HG03196 (cell line): ENCODE data around the gene GLIS1.
"Not testable (repeated sequence)": the region's sequence is repeated elsewhere in the genome, so short reads cannot be mapped to it uniquely, and the experiment has no call there.

ENCODE experiments used
- ATAC-seq: cut with Tn5 transposase; IDR thresholded peaks from one replicate; pipeline ENCODE4 v1.9.1; 2021; ENCODE audit not compliant: unreplicated experiment

Gene GLIS1

GRCh38 chr1:53567851-53568250 is 171.1 kb downstream of the GLIS1 start:
- ATAC-seq: no peak

DNA sequence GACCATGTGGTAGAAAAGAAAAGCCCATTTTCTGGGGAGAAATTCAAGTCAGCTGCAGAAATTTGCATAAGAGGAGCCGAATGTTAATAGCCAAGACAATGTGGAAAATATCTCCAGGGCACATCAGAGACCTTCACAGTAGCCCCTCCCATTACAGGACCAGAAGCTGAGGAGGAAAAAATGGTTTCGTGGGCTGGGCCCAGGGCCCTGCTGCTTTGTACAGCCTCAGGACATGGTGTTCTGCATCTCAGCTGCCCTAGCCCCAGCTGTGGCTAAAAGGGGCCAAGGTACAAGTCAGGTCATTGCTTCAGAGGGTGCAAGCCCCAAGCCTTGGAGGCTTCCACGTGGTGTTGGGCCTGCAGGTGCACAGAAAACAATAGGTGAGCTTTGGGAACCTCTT is 171.5 kb downstream of the GLIS1 start:
- ATAC-seq: no peak

DNA sequence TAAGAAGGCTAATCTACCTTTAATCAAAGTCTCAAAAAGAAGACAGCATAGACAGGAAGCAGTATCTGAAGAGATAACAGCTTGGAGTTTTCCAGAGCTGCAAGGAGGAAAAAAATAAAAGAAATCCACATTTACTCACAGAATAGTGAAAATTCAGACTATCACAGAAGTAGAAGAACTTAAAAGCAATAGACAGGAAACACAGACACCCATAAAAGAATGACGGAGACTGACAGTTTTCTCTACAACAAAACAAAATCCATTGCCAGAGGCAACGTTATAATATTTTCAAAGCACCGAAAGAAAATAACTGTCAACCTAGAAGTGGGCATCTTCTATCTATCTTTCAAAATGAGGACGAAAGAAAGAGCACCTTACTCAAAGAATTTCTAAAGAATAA is 175.4 kb downstream of the GLIS1 start:
- ATAC-seq: no peak

GRCh38 chr1:53562981-53563379 is 176.0 kb downstream of the GLIS1 start:
- ATAC-seq: no peak

GRCh38 chr1:53562291-53562980 is 176.5 kb downstream of the GLIS1 start:
- no peak for ATAC-seq

DNA sequence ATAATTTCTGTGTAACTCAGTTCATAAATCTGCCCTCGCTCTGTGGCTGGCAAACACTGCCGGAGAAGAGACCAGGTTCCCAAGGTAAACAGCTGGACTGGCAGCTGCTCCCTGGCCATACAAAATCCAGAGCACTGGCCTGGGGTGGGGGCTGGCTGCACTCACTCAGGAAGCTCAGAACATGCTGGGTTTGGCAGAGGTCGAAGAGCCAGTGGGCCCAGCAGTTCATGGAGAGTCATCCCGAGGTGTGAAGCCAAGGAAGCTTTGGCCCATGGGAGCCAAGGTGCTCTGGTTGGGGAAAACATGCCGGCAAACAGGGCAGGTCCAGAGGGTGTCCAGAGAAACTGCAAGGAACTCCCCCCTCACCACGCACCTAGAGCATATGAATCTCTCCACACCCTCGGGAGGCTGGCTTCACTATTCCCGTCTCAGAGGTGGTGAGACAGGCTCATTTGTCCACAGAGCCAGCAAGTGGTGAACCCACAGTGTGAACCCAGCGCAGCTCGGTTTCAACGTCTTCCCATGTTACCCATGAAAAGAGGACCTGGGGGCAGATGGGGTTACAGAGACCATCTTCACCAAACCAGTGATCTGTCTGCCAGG is 177.4 kb downstream of the GLIS1 start:
- ATAC-seq: no peak

- ATAC-seq: no peak
Observed at GRCh38 chr1:53560581-53561502, 178.1 kb downstream of the GLIS1 start.

GRCh38 chr1:53559854-53560580 is 178.9 kb downstream of the GLIS1 start:
- ATAC-seq: no peak

DNA sequence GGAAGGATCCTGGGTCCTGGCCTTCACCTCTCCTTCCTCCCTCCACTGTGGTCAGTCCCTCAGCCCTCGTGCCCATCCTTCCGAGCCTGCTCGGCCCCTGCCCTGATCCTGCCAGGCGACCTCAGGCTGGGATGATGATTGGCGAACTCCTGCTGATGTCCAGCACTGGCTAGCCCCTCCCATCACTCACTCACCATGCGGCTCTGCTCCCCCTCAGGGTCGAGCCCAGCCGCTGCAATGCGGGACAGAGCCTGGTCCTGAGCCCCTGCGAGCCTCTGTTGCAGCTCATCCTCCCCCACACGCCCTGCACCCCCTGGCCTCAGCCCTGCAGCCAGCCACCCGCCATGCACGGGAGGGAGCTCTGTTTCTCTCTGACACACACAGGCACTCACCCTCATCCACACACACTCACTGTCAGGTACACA is 179.6 kb downstream of the GLIS1 start:
- ATAC-seq: no peak

- no peak for ATAC-seq
Observed at GRCh38 chr1:53558739-53559315, 180.1 kb downstream of the GLIS1 start.

- ATAC-seq: no peak
Observed at GRCh38 chr1:53557830-53558738, 180.9 kb downstream of the GLIS1 start.

- no peak for ATAC-seq
Observed at GRCh38 chr1:53557369-53557768, 181.6 kb downstream of the GLIS1 start.

GRCh38 chr1:53556657-53557227 is 182.2 kb downstream of the GLIS1 start:
- ATAC-seq: no peak

DNA sequence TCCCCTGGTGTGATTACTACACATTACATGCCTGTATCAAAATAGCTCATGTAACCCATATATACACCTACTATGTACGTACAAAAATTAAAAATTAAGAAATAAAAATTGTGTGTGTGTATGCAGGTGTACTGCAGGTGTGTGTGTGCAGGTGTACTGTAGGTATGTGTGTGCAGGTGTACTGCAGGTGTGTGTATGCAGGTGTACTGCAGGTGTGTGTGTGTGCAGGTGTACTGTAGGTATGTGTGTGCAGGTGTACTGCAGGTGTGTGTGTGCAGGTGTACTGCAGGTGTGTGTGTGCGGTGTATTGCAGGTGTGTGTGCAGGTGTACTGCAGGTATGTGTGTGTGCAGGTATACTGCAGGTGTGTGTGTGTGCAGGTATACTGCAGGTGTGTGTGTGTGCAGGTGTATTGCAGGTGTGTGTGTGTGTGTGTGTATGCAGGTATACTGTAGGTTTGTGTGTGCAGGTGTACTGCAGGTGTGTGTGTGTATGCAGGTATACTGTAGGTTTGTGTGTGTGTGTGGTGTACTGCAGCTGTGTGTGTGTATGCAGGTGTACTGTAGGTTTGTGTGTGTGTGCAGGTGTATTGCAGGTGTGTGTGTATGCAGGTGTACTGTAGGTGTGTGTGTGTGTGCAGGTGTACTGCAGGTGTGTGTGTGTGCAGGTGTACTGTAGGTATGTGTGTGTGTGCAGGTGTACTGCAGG is 183.2 kb downstream of the GLIS1 start:
- ATAC-seq: not testable (repeated sequence)

DNA sequence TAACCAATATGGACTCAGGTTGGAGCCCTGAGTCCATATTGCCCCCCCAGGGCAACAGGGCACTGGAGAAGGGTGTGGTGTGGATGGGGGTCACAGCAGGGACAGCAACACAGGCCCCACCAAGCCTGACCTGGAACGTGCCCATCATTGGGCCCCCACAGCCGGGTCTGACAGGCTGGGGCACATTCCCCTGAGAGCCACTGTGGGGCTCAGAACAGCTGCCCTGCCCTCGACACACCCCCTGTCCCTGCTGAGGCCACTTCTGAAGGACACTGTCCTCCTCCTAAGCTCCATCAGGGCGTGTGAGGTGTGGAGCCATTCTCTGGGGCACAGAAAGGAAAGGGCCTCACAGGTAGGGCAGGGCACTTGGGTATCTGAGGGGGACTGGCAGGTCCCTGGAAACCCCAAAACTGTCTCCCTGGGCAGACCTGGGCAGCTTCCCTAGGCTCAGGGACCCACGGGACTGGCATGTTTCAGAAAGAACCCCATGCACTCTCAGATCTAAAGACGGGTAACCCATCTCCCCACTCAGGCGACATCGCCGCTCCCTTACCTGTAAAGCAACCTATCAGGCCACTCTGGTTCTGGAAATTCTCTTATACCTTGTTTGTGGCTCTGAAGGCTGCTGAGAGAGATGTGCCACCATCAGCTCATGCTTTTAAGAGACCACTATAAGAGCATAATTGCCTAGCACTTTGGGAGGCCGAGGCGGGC is 184.2 kb downstream of the GLIS1 start:
- no peak for ATAC-seq

GRCh38 chr1:53553734-53554509 is 185.0 kb downstream of the GLIS1 start:
- ATAC-seq: no peak

GRCh38 chr1:53552981-53553733 is 185.8 kb downstream of the GLIS1 start:
- no peak for ATAC-seq
